Measurements from ENCODE around the gene EMP3. TPM values are rescaled to one million over a fixed set of nuclear protein-coding genes. Genes with fewer than 3 reads are reported as not detected.
"Not testable (repeated sequence)": the region's sequence is repeated elsewhere in the genome, so short reads cannot be mapped to it uniquely, and the experiment has no call there.

Gene EMP3
- total RNA-seq, 3 donors from 2014 or later = 187 to 207 (median 196) TPM

DNA sequence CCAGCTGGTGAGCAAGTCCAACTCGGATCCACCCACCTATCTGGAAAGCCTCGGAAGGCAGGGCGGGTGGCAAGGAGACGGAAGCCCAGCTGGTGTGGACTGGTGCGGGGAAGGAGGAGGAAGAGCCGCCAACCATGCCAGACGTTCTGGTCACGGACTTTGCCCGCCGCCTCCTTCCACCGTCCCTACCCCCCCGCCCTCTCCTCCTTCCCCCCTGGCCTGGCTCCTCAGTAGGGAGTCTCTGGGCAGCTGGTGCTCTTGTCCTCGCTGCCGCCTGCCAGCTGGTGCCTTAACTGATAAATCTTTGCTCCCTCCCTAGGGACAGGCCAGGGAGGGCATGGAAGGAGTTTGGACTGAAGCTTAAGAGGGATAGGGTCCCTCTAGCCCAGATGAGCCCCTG is 43.6 kb downstream of the EMP3 start:
- Mint-ChIP-seq H3K4me3 (no peak overlapping the region), H3K9me3 (no peaks in the 10 kb centered on the region), H3K27me3 (ENCODE audit: low read depth) (peaks cover 2% of the 10 kb centered on the region), H3K4me1 (ENCODE audit: low read depth) (no peaks in the 10 kb centered on the region), H3K36me3 (ENCODE audit: insufficient read depth) (no peaks in the 10 kb centered on the region)
- ATAC-seq (no peak), DNase-seq (no peak)

DNA sequence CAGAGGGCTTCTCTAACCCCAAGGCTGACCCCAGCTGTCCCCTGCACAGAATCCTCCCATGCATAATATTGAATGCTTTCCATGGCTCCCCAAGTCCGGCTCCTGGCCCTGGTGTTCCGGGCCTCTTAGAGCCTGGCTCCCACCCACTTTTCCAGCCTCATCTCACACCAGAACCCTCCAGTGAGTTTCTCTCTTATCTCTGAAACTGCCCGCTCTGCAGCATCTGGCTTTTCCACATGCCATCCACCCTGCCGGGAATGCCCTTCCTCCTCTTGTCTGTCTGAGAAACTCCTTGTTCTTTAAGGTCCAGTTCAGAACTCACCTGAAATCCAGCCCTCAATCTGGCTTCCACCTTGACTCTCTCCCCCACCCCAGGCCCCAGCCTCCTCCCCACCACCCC is 45.6 kb downstream of the EMP3 start:
- no peak for ATAC-seq
- Mint-ChIP-seq H3K27me3 (ENCODE audit: low read depth) (peaks cover 2% of the 10 kb centered on the region), H3K4me1 (ENCODE audit: low read depth) (no peaks in the 10 kb centered on the region), H3K9me3 (no peaks in the 10 kb centered on the region), H3K4me3 (no peak overlapping the region), H3K36me3 (ENCODE audit: insufficient read depth) (no peaks in the 10 kb centered on the region)
- no peak for DNase-seq

DNA sequence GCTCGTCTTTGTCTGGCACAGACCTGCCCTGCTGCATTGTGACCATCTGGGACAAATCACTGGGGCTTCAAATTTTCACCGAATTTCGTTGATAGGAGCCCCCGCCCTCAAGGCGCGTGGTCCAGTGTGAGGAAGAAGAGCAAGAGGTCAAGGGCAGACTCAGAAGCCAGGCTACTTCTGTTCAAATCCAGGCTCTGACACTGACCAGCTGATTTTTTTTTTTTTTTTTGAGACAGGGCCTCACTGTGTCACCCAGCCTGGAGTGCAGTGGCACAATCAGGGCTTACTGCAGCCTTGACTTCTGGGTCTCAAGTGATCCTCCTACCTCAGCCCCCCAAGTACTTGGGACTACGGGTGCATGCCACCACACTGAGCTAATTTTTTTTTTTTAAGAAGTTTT is 46.0 kb downstream of the EMP3 start:
- no peak for DNase-seq

DNA sequence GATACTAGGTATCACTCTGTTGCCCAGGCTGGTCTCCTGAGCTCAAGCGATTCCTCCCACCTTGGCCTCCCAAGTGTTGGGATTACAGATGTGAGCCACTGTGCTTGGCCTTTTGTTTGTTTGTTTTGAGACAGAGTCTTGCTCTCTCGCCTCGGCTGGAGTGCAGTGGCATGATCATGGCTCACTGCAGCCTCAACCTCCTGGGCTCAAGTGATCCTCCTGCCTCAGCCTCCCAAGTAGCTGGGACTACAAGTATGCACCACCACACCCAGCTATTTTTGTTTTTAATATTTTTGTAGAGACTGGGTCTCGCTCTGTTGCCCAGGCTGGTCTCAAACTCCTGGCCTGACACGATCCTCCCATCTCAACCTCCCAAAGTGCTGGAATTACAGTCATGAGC is 46.4 kb downstream of the EMP3 start:
- not testable (repeated sequence) for H3K36me3 Mint-ChIP-seq (ENCODE audit: insufficient read depth); ATAC-seq; H3K4me1 Mint-ChIP-seq (ENCODE audit: low read depth); H3K9me3 Mint-ChIP-seq; DNase-seq; H3K27me3 Mint-ChIP-seq (ENCODE audit: low read depth); H3K4me3 Mint-ChIP-seq

More for the DNA sequence above, 46.0 kb downstream of the EMP3 start:
- Mint-ChIP-seq H3K36me3 (ENCODE audit: insufficient read depth) (no peaks in the 10 kb centered on the region), H3K4me3 (no peak overlapping the region), H3K27me3 (ENCODE audit: low read depth) (peaks cover 2% of the 10 kb centered on the region), H3K4me1 (ENCODE audit: low read depth) (no peaks in the 10 kb centered on the region), H3K9me3 (no peaks in the 10 kb centered on the region)
- no peak for ATAC-seq

DNA sequence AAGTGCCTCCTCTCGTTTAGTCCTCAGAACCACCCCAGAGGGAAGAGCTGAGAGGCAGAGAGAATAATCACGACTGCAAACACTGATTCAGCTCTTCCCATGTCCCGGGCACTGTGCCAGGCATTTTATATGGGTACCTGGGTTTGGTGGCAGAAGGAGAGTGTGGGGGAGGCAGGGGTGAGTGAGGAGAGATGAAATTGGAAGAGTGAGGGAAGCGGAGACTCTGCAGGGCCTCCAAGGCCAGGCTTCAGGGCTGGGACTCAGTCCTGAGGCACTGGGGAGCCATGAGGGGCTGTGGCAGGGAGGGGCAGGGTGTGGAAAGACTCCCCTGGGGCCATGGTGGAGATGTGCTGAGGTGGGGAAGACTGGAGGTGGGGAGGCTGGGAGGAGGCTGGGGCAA is 47.6 kb downstream of the EMP3 start:
- H3K9me3 Mint-ChIP-seq = no peaks in the 10 kb centered on the region
- DNase-seq = no peak
- ATAC-seq = no peak
- H3K4me3 Mint-ChIP-seq = no peak overlapping the region
- H3K4me1 Mint-ChIP-seq (ENCODE audit: low read depth) = no peaks in the 10 kb centered on the region
- H3K36me3 Mint-ChIP-seq (ENCODE audit: insufficient read depth) = no peaks in the 10 kb centered on the region
- peaks cover 2% of the 10 kb centered on the region for H3K27me3 Mint-ChIP-seq (ENCODE audit: low read depth)

DNA sequence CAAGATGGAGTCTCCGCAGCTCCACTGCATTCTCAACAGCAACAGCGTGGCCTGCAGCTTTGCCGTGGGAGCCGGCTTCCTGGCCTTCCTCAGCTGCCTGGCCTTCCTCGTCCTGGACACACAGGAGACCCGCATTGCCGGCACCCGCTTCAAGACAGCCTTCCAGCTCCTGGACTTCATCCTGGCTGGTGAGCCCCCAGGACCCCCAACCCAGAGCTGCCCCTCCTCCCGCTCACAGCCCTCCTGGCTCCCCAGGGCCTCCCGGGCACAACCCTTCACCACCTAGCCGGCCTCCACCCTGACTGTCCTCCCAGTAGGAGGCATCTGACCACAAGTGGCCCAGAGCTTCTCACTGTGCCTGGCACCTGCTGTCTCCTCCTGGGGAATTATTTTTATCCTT is 48.2 kb downstream of the EMP3 start:
- H3K4me3 Mint-ChIP-seq = no peak overlapping the region
- H3K9me3 Mint-ChIP-seq = no peaks in the 10 kb centered on the region
- peaks cover 2% of the 10 kb centered on the region for H3K27me3 Mint-ChIP-seq (ENCODE audit: low read depth)
- no peaks in the 10 kb centered on the region for H3K4me1 Mint-ChIP-seq (ENCODE audit: low read depth)
- DNase-seq (no peak), ATAC-seq (no peak)
- no peaks in the 10 kb centered on the region for H3K36me3 Mint-ChIP-seq (ENCODE audit: insufficient read depth)

DNA sequence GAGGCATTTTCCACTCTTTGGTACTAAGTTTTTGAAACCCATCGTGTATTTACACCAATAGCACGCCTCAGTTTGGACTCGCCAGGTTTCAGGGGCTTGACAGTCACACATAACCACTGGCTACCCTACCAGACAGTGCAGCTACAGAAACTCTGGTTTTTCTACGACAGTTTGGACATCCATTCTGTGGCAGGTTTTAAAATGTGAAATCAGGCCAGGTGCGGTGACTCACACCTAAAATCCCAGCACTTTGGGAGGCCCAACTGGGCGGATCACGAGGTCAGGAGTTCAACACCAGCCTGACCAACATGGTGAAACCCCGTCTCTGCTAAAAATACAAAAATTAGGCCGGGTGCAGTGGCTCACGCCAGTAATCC is 52.8 kb downstream of the EMP3 start:
- Mint-ChIP-seq H3K27me3 (ENCODE audit: low read depth) (peaks cover under 1% of the 10 kb centered on the region), H3K36me3 (ENCODE audit: insufficient read depth) (peaks cover 3% of the 10 kb centered on the region), H3K4me3 (no peak overlapping the region), H3K9me3 (no peaks in the 10 kb centered on the region), H3K4me1 (ENCODE audit: low read depth) (no peaks in the 10 kb centered on the region)
- no peak for ATAC-seq
- no peak for DNase-seq

DNA sequence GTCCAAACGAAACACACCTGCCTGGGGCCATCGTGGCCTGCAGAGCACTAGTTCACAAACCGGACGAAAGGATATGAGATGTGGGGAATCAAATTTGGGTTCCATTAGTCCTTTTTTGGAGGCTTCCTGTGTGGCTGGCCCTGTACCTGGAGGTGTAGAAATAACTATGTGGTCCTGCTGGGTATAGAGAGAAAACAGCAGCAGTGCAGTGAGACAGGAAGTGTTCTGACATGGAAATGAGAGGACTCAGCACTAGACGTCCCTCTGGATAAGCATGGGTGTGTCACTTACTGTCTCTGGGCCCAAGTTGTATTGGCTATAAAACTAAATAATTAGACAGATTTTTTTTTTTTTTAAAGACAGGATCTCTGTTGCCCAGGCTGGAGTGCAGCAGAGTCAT is 53.7 kb downstream of the EMP3 start:
- no peak for ATAC-seq
- no peak for DNase-seq
- Mint-ChIP-seq H3K36me3 (ENCODE audit: insufficient read depth) (peaks cover 7% of the 10 kb centered on the region), H3K4me3 (no peak overlapping the region), H3K4me1 (ENCODE audit: low read depth) (no peaks in the 10 kb centered on the region), H3K9me3 (no peaks in the 10 kb centered on the region), H3K27me3 (ENCODE audit: low read depth) (no peaks in the 10 kb centered on the region)

Other genes starting within 250 kb of the EMP3 start
- gene PLA2G4C, start 214.7 kb upstream of the EMP3 start, total RNA-seq = 10 to 100 TPM in 1 of 3 donors, 1 to 10 TPM in 2; 4.1 to 11.6 (median 4.2) TPM
- gene LIG1, start 155.2 kb upstream of the EMP3 start, total RNA-seq = 100 to 1,000 TPM in 2 of 3 donors, 10 to 100 TPM in 1; 77.5 to 103 (median 102) TPM
- gene ZSWIM9, start 154.9 kb upstream of the EMP3 start, total RNA-seq = 1 to 10 TPM; 6.0 to 6.7 (median 6.5) TPM
- 10 to 100 TPM; 47.6 to 55.1 (median 51.3) TPM for gene CARD8, start 69.6 kb upstream of the EMP3 start, total RNA-seq
- under 1 TPM in 2 of 3 donors, not detected in 1; 0.10 to 0.18 TPM for gene ZNF114, start 55.5 kb upstream of the EMP3 start, total RNA-seq
- gene TMEM143, start 38.4 kb downstream of the EMP3 start, total RNA-seq = 1 to 10 TPM; 5.2 to 6.4 (median 5.6) TPM
- not detected for gene SYNGR4, start 38.8 kb downstream of the EMP3 start, total RNA-seq
- 10 to 100 TPM; 58.6 to 63.8 (median 61.3) TPM for gene KDELR1, start 66.0 kb downstream of the EMP3 start, total RNA-seq
- gene GRIN2D, start 68.1 kb downstream of the EMP3 start, total RNA-seq = under 1 TPM; 0.11 to 0.14 (median 0.13) TPM
- gene GRWD1, start 120.4 kb downstream of the EMP3 start, total RNA-seq = 100 to 1,000 TPM; 175 to 192 (median 187) TPM
- 1 to 10 TPM; 3.1 to 3.3 (median 3.3) TPM for gene KCNJ14, start 130.0 kb downstream of the EMP3 start, total RNA-seq
- gene CYTH2, start 143.8 kb downstream of the EMP3 start, total RNA-seq = 10 to 100 TPM; 30.7 to 36.2 (median 31.5) TPM
- gene LMTK3, start 186.3 kb downstream of the EMP3 start, total RNA-seq = 1 to 10 TPM; 1.8 to 2.6 (median 2.0) TPM
- not detected for gene SULT2B1, start 226.6 kb downstream of the EMP3 start, total RNA-seq